ENCODE data around the gene EPX. TPM values are rescaled to one million over a fixed set of nuclear protein-coding genes. Genes with fewer than 3 reads are reported as not detected.

The EPX gene
- total RNA-seq, 1 experiment from 2014 or later, result not detected

GRCh38 chr17:58166682-58167081 is 25.8 kb upstream of the EPX start, which contains the start of gene OR4D2:
OR4D2 (plus strand) TSS chr17:58166982; CDS start chr17:58169656, 2,674 bp downstream.
- no TSS peak for BruUV-seq (replicated peaks)
- Mint-ChIP-seq H3K36me3 (ENCODE audit: insufficient read depth, unreplicated experiment) (no peaks in the 10 kb centered on the region), H3K27ac (ENCODE audit: low read depth, unreplicated experiment) (no peak within 1 kb of the TSS), H3K4me3 (ENCODE audit: unreplicated experiment) (no peak within 1 kb of the TSS), H3K4me1 (ENCODE audit: insufficient read depth, unreplicated experiment) (no peaks in the 10 kb centered on the region), H3K27me3 (ENCODE audit: insufficient read depth, unreplicated experiment) (peaks cover 89% of the 10 kb centered on the region), H3K9me3 (ENCODE audit: unreplicated experiment) (peaks cover 7% of the 10 kb centered on the region)
- DNase-seq (ENCODE audit: unreplicated experiment), result no peak
- ChIA-PET POLR2A (no interaction called here), CTCF (no interaction called here)
- TF ChIP-seq CTCF (IDR thresholded peaks at IDR 0.05; ENCODE audit: unreplicated experiment), result no peak
- intact Hi-C loops (cut with micrococcal nuclease), result no loop called here

GRCh38 chr17:58170622-58171021 is 21.9 kb upstream of the EPX start:
- TF ChIP-seq CTCF (IDR thresholded peaks at IDR 0.05; ENCODE audit: unreplicated experiment), result no peak
- H3K4me1 Mint-ChIP-seq (ENCODE audit: insufficient read depth, unreplicated experiment), result no peaks in the 10 kb centered on the region
- POLR2A ChIA-PET, result interaction anchor here (0.7 to 1.1 kb wide), 2 partner anchors 11 to 16 kb away, joined by 3 to 4 read pairs; no protein-coding TSS in a partner anchor
- no peaks in the 10 kb centered on the region for H3K36me3 Mint-ChIP-seq (ENCODE audit: insufficient read depth, unreplicated experiment)
- H3K27me3 Mint-ChIP-seq (ENCODE audit: insufficient read depth, unreplicated experiment), result peaks cover 94% of the 10 kb centered on the region
- CTCF ChIA-PET, result interaction anchor here (0.8 kb wide), 1 partner anchor 200 kb away, joined by 3 read pairs; no protein-coding TSS in a partner anchor
- intact Hi-C loops (cut with micrococcal nuclease), result no loop called here
- no peak for DNase-seq (ENCODE audit: unreplicated experiment)
- H3K9me3 Mint-ChIP-seq (ENCODE audit: unreplicated experiment), result peaks cover 7% of the 10 kb centered on the region
- no TSS peak for BruUV-seq (replicated peaks)
- no peak overlapping the region for H3K27ac Mint-ChIP-seq (ENCODE audit: low read depth, unreplicated experiment)
- no peak overlapping the region for H3K4me3 Mint-ChIP-seq (ENCODE audit: unreplicated experiment)

GRCh38 chr17:58172369-58173071 is 20.0 kb upstream of the EPX start:
- Mint-ChIP-seq H3K9me3 (ENCODE audit: unreplicated experiment) (peaks cover 7% of the 10 kb centered on the region), H3K27ac (ENCODE audit: low read depth, unreplicated experiment) (no peak overlapping the region), H3K27me3 (ENCODE audit: insufficient read depth, unreplicated experiment) (peaks cover 99% of the 10 kb centered on the region), H3K36me3 (ENCODE audit: insufficient read depth, unreplicated experiment) (no peaks in the 10 kb centered on the region), H3K4me3 (ENCODE audit: unreplicated experiment) (no peak overlapping the region), H3K4me1 (ENCODE audit: insufficient read depth, unreplicated experiment) (no peaks in the 10 kb centered on the region)
- ChIA-PET POLR2A (interaction anchor here (0.6 kb wide), 1 partner anchor 172 kb away, joined by 3 read pairs; no protein-coding TSS in a partner anchor), CTCF (interaction anchor here (0.7 to 2.0 kb wide), 5 partner anchors 17 to 55 kb away, joined by 3 to 4 read pairs (median 3); no protein-coding TSS in a partner anchor)
- intact Hi-C loops (cut with micrococcal nuclease), result loop anchor here (1.0 kb wide), 1 partner anchor 50 kb away; no protein-coding TSS in a partner anchor
- peak; percentile 62 for DNase-seq (ENCODE audit: unreplicated experiment)
- TF ChIP-seq CTCF (IDR thresholded peaks at IDR 0.05; ENCODE audit: unreplicated experiment), result peak; percentile 52
- no TSS peak for BruUV-seq (replicated peaks)

GRCh38 chr17:58174871-58175270 is 17.7 kb upstream of the EPX start:
- no peak for DNase-seq (ENCODE audit: unreplicated experiment)
- intact Hi-C loops (cut with micrococcal nuclease), result no loop called here
- no TSS peak for BruUV-seq (replicated peaks)
- ChIA-PET CTCF (no interaction called here), POLR2A (no interaction called here)
- no peaks in the 10 kb centered on the region for H3K36me3 Mint-ChIP-seq (ENCODE audit: insufficient read depth, unreplicated experiment)
- TF ChIP-seq CTCF (IDR thresholded peaks at IDR 0.05; ENCODE audit: unreplicated experiment), result no peak
- no peaks in the 10 kb centered on the region for H3K9me3 Mint-ChIP-seq (ENCODE audit: unreplicated experiment)
- H3K27me3 Mint-ChIP-seq (ENCODE audit: insufficient read depth, unreplicated experiment), result peaks cover 78% of the 10 kb centered on the region
- H3K4me3 Mint-ChIP-seq (ENCODE audit: unreplicated experiment), result no peak overlapping the region
- H3K4me1 Mint-ChIP-seq (ENCODE audit: insufficient read depth, unreplicated experiment), result no peaks in the 10 kb centered on the region
- H3K27ac Mint-ChIP-seq (ENCODE audit: low read depth, unreplicated experiment), result no peak overlapping the region

Data from MCF 10A (cell line).